Right lobe of liver (tissue), 6 donors: Measurements from ENCODE around the gene C1orf52. TPM values are rescaled to one million over a fixed set of nuclear protein-coding genes. Genes with fewer than 3 reads are reported as not detected.

Experiments used
- ATAC-seq, 4 donors: fragments of 200-7000 bp; cut with Tn5 transposase; one replicate each; pipeline ENCODE4 v1.9.1; 2020; ENCODE audit warnings: mild to moderate bottlenecking in 4 of 4, moderate library complexity in 4 of 4
- DNase-seq, 3 donors: peaks; one replicate each; pipeline ENCODE4 v3.0.0-alpha.2; 2020
- H3K27ac ChIP-seq, 3 donors: fragments of 200-600 bp; one replicate each; pipeline ENCODE4 v1.8.0; 2022
- H3K27me3 ChIP-seq, 2 donors: fragments of 200-600 bp; one replicate each; pipeline ENCODE4 v1.8.0; 2022
- H3K36me3 ChIP-seq, 4 donors: fragments of 200-600 bp; sonication (generic) in 1 of 4; one replicate each; pipeline versions ENCODE4 v1.5.1 to v1.8.0; 2017 to 2022; ENCODE audit warnings: control low read depth in 1 of 4
- H3K4me1 ChIP-seq, 4 donors: fragments of 200-600 bp; sonication (generic) in 1 of 4; one replicate each; pipeline versions ENCODE4 v1.5.1 to v1.8.0; 2017 to 2022; ENCODE audit warnings: control low read depth in 1 of 4
- H3K4me3 ChIP-seq, 3 donors: fragments of 200-600 bp; one replicate each; pipeline ENCODE4 v1.8.0; 2022
- H3K9me3 ChIP-seq, 4 donors: fragments of 200-600 bp; sonication (generic) in 1 of 4; one replicate each; pipeline versions ENCODE4 v1.5.1 to v1.8.0; 2017 to 2022; ENCODE audit warnings: control low read depth in 1 of 4
- POLR2A ChIP-seq: fragments of 450-650 bp; IDR thresholded peaks from one replicate; pipeline ENCODE4 v1.6.1; 2017; ENCODE audit warnings: antibody characterized with exemption, mild to moderate bottlenecking
- WGBS: methylation state at CpG from one replicate; pipeline ENCODE4 v1.1.6; 2018; ENCODE audit warnings: low coverage, low lambda C conversion rate; ENCODE audit not compliant: insufficient coverage; ENCODE audit errors: missing lambda C conversion rate; 5-methylcytosine and 5-hydroxymethylcytosine counted together
- intact Hi-C, 2 donors: fragments of 100-400 bp; cut with DNase I; formaldehyde crosslinking; loops; one replicate each; pipeline versions ENCODE4 v1.11.2 to v1.14.1; 2022
- total RNA-seq, 6 experiments: library from RNA; depleted of rRNA in 2 of 6; stranded (reverse); fragments of >200 nt in 2 of 6; fragmentation: NEBNext Ultra II Directional in 3 of 6; extraction: Animal tissue kit (Norgen Biotek cat#: 25700) in 3 of 6; gene quantifications; one replicate each; pipeline versions ENCODE4 v1.1.0 to v1.2.4, GENCODE V29; 2016 to 2023
- TF ChIP-seq, protein P1 (sequence below), 4 donors: fragments of 200-600 bp in 3 of 4; fragments of 450-650 bp in 1 of 4; IDR thresholded peaks; one replicate each; pipeline versions ENCODE4 v1.5.1 to v1.8.0; 2016 to 2022; ENCODE audit warnings: antibody characterized with exemption in 4 of 4, mild to moderate bottlenecking in 2 of 4
- donor health status: DM: no; HTN: yes; CAD: no.
- donor health status: DM: no; HTN: no; CAD: no.
- donor health status: DM: no; HTN: no; CAD: no.
- donor health status: DM: no; HTN: yes; CAD: no.
- donor health status: DM: no; HTN: yes; CAD: no.

Gene C1orf52
- total RNA-seq, 6 experiments from 2014 or later = 4.7 to 8.0 (median 6.7) TPM

GRCh38 chr1:85276978-85277639 lies 17.6 kb upstream of the C1orf52 start:
- peak overlapping the region; percentile 38 to 84 (median 82) for H3K4me3 ChIP-seq
- H3K27ac ChIP-seq = peak overlapping the region; percentile 32 to 96 (median 89)
- 44% methylated on average over 6 of the region's 11 CpGs for WGBS
- no peaks in the 10 kb centered on the region for H3K9me3 ChIP-seq
- peaks cover 0 to 28% (median 5%) of the 10 kb centered on the region in 4 donors for H3K4me1 ChIP-seq
- no peaks in the 10 kb centered on the region for H3K27me3 ChIP-seq
- H3K36me3 ChIP-seq = no peaks in the 10 kb centered on the region
- TF ChIP-seq POLR2A = no peak
- TF ChIP-seq, protein P1, sequence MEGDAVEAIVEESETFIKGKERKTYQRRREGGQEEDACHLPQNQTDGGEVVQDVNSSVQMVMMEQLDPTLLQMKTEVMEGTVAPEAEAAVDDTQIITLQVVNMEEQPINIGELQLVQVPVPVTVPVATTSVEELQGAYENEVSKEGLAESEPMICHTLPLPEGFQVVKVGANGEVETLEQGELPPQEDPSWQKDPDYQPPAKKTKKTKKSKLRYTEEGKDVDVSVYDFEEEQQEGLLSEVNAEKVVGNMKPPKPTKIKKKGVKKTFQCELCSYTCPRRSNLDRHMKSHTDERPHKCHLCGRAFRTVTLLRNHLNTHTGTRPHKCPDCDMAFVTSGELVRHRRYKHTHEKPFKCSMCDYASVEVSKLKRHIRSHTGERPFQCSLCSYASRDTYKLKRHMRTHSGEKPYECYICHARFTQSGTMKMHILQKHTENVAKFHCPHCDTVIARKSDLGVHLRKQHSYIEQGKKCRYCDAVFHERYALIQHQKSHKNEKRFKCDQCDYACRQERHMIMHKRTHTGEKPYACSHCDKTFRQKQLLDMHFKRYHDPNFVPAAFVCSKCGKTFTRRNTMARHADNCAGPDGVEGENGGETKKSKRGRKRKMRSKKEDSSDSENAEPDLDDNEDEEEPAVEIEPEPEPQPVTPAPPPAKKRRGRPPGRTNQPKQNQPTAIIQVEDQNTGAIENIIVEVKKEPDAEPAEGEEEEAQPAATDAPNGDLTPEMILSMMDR (IDR thresholded peaks at IDR 0.05) = no peak
- intact Hi-C loops = no loop called here
- DNase-seq = no peak
- ATAC-seq = no peak

DNA sequence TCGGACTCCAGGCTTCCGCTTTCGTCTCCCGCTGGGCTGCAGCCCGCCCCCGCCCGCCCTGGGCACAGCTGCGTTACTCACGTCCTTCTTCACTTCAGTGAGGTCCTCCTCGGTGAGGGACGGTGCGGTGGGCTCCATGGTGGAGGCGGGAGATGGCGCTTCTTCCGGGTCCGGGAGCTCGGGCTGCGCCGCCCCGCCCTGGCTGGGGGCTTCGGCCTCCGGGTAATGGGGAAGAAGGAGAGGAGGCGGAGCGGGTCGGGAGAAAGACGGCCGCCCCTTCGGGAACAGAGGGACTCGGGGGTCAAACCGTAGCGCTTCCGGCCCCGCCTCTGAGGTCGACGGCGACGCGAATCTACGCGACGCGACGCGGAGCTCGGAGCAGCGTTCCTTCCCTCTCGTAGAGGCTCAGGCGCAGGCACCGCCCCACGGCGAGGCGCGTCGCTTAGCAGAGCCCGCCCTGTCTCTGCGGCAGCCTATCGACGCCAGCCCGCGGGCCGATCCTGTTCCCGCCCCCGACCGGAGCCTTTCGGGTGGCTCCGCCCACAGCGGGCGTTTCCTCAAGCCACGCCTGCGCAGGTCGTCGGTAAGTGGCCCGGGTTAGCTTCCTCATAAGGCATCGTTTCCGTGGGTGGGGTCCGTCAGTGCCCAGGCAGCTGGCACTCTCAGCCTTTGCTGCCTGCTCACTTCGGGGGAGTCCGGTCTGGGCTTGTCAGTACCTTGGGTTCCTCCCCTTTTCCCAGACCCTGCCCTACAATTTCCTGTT lies 16.9 kb upstream of the C1orf52 start, which contains the start of gene BCL10:
Gene BCL10 (minus strand): TSS at position 418 of the 763 bp plus-strand sequence. CDS start 280 bp downstream, at position 138.
- Histone ChIP-seq H3K4me3 (peak within 1 kb of the TSS; percentile 82 to 87 (median 84)), H3K27ac (peak within 1 kb of the TSS; percentile 85 to 96 (median 89)), H3K36me3 (no peaks in the 10 kb centered on the region), H3K27me3 (no peaks in the 10 kb centered on the region), H3K4me1 (peaks cover 0 to 35% (median 5%) of the 10 kb centered on the region in 4 donors), H3K9me3 (no peaks in the 10 kb centered on the region)
- intact Hi-C loops = no loop called here
- WGBS = 0% methylated on average over 39 of the region's 78 CpGs
- TF ChIP-seq, protein P1 (IDR thresholded peaks at IDR 0.05) = no peak
- peak; percentile 88 for TF ChIP-seq POLR2A
- ATAC-seq = peak; percentile 95 to 99 (median 98)
- DNase-seq = peak; percentile 99 to 100 (median 100)

- Histone ChIP-seq H3K36me3 (no peaks in the 10 kb centered on the region), H3K4me1 (peaks cover 0 to 35% (median 5%) of the 10 kb centered on the region in 4 donors), H3K4me3 (peak overlapping the region; percentile 82 to 87 (median 84)), H3K27me3 (no peaks in the 10 kb centered on the region), H3K27ac (peak overlapping the region; percentile 85 to 96 (median 89)), H3K9me3 (no peaks in the 10 kb centered on the region)
- no peak for TF ChIP-seq POLR2A
- TF ChIP-seq, protein P1 (IDR thresholded peaks at IDR 0.05) = no peak
- DNase-seq (no peak), ATAC-seq (no peak)
- 2% methylated on average over 11 of the region's 13 CpGs for WGBS
- intact Hi-C loops = no loop called here
Observed at GRCh38 chr1:85275701-85276214, 16.3 kb upstream of the C1orf52 start.

- TF ChIP-seq, protein P1 (IDR thresholded peaks at IDR 0.05) = no peak
- no peak for TF ChIP-seq POLR2A
- no peaks in the 10 kb centered on the region for H3K27me3 ChIP-seq
- H3K4me1 ChIP-seq = peaks cover 0 to 40% (median 9%) of the 10 kb centered on the region in 4 donors
- H3K36me3 ChIP-seq = peaks cover 0 to 5% (median 3%) of the 10 kb centered on the region in 4 donors
- intact Hi-C loops = no loop called here
- DNase-seq (no peak), ATAC-seq (peak in 1 of 4 donors; percentile 14)
- H3K9me3 ChIP-seq = no peaks in the 10 kb centered on the region
- H3K4me3 ChIP-seq = peak overlapping the region; percentile 82 to 87 (median 84)
- 57% methylated on average over 1 of the region's 1 CpG for WGBS
- H3K27ac ChIP-seq = peak overlapping the region in 1 of 3 donors; percentile 89
Observed at GRCh38 chr1:85274969-85275453, 15.5 kb upstream of the C1orf52 start.
